Brain microvascular endothelial cell (primary cell): ENCODE measurements around the gene FBXW11.
A peak's percentile ranks its signal among the peaks of the same experiment; 100 is the strongest.

Source experiments
- DNase-seq: peaks from one replicate; pipeline ENCODE4 v3.0.0-alpha.2; 2020
- H3K27ac ChIP-seq: fragments of 250-450 bp; sonication (Bioruptor Pico); 2 replicates; pipeline ENCODE4 v1.5.1; 2020; ENCODE audit warnings: mild to moderate bottlenecking, moderate library complexity
- H3K27me3 ChIP-seq: fragments of 250-450 bp; sonication (Bioruptor Pico); replicated peaks from 2 replicates; pipeline ENCODE4 v1.5.1; 2020; ENCODE audit warnings: mild to moderate bottlenecking
- H3K36me3 ChIP-seq: fragments of 250-450 bp; sonication (Bioruptor Pico); replicated peaks from 2 replicates; pipeline ENCODE4 v1.5.1; 2020; ENCODE audit warnings: mild to moderate bottlenecking
- H3K4me3 ChIP-seq: 2 replicates; pipeline ENCODE4 v1.5.1; 2011; ENCODE audit warnings: low read depth, mild to moderate bottlenecking, control low read depth, low read length, moderate library complexity
- in situ Hi-C: cut with HindIII; loops from 2 replicates; pipeline ENCODE4 v1.10.0; 2017; ENCODE audit warnings: low sequenced_read_pairs, low pct_ligation_motif_present
- TF ChIP-seq, protein P1 (sequence below): IDR thresholded peaks from 2 replicates; pipeline ENCODE4 v1.5.1; 2011; ENCODE audit warnings: low read depth, mild to moderate bottlenecking, moderate library complexity, low read length, control low read depth, inconsistent platforms; ENCODE audit errors: missing control alignments

Gene FBXW11

DNA sequence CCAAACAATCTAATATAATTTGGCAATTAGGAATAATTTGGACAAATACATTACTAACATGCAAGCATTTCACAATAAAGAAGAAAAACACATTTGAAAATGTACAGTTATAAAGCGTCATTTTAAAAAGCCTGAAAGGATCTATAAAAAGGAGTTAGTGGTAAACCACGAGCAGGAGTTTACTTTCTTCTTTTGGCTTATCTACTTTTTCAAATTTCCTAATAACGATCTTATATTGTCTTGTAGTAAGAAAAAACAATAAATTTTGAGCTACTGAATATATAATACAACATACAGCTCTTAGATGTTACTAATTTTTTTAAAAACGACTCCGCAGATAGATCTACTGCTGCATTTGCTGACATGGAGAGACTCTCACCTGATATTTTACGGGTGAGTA, 141.0 kb downstream of the FBXW11 start:
- in situ Hi-C loops: loop anchor here (25.0 kb wide), 2 partner anchors 228 to 453 kb away; partner anchors contain the start of gene FGF18
- no peak overlapping the region for H3K27ac ChIP-seq
- TF ChIP-seq, protein P1, sequence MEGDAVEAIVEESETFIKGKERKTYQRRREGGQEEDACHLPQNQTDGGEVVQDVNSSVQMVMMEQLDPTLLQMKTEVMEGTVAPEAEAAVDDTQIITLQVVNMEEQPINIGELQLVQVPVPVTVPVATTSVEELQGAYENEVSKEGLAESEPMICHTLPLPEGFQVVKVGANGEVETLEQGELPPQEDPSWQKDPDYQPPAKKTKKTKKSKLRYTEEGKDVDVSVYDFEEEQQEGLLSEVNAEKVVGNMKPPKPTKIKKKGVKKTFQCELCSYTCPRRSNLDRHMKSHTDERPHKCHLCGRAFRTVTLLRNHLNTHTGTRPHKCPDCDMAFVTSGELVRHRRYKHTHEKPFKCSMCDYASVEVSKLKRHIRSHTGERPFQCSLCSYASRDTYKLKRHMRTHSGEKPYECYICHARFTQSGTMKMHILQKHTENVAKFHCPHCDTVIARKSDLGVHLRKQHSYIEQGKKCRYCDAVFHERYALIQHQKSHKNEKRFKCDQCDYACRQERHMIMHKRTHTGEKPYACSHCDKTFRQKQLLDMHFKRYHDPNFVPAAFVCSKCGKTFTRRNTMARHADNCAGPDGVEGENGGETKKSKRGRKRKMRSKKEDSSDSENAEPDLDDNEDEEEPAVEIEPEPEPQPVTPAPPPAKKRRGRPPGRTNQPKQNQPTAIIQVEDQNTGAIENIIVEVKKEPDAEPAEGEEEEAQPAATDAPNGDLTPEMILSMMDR: no peak
- DNase-seq: no peak
- no peaks in the 10 kb centered on the region for H3K27me3 ChIP-seq
- H3K36me3 ChIP-seq: peaks cover 3% of the 10 kb centered on the region
- H3K4me3 ChIP-seq: no peak overlapping the region

DNA sequence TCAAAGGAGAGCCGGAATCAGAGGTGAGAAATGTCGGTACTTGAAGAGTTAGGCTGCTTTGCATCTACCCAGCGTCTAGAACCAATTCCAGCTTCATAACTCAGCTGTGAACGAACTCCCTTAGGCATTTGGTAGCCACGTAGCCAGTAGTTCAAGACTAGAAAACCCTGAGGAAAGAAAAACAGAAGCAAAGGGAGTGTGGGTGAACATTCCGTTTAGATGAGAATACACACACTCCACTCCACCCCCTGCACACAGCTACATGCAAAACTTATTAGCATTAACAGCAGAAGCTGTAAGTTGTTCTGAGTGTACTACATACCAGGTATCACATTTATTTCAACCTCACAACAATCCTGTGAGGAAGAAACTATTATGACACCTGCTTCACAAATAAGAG, 142.5 kb downstream of the FBXW11 start:
- no peaks in the 10 kb centered on the region for H3K27me3 ChIP-seq
- no peak overlapping the region for H3K4me3 ChIP-seq
- H3K36me3 ChIP-seq: peaks cover 3% of the 10 kb centered on the region
- in situ Hi-C loops: loop anchor here (25.0 kb wide), 2 partner anchors 227 to 452 kb away; partner anchors contain the start of gene FGF18
- H3K27ac ChIP-seq: peak overlapping the region; percentile 79
- peak; percentile 89 for DNase-seq
- TF ChIP-seq, protein P1: no peak

DNA sequence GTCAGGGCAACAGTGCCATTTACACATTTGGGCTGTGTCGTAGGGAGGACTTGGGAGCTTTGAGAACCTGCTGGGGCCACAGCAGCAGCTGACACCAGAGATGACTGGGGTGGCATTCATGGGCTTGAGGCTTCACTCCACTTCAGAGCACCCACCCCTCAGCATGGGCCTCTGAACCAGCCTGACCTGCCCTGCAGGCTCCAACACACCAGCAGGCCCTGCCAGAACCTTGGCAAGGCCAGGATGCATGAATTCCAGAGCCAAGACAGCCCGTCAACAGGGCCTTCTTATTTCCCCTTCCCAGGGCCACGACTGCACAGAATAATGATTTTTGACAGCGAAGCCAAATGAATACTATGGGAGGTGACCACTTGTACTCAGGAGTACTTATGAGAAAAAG, 143.8 kb downstream of the FBXW11 start:
- in situ Hi-C loops: loop anchor here (25.0 kb wide), 2 partner anchors 225 to 450 kb away; partner anchors contain the start of gene FGF18
- H3K27ac ChIP-seq: no peak overlapping the region
- no peaks in the 10 kb centered on the region for H3K36me3 ChIP-seq

DNA sequence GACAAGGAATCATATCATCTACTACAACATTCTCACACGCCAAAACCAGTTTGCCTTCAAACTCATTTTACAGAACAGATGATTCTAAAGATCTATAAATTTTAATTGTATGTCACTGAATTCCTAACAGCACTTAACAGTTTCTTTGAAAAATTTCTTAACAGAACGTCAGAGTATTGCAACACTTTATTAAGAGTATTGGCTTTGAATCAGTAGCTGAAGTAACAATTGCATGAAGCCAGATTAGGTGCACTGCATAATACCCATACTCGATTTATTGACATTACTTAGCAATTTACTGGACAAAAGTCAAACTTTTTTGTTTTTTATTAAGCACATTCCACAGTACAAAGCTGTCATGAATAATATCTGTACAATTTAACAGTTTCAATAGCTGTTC, 145.1 kb downstream of the FBXW11 start:
- Histone ChIP-seq H3K36me3 (no peaks in the 10 kb centered on the region), H3K27me3 (no peaks in the 10 kb centered on the region), H3K4me3 (no peak overlapping the region), H3K27ac (no peak overlapping the region)
- DNase-seq: no peak
- in situ Hi-C loops: loop anchor here (25.0 kb wide), 2 partner anchors 224 to 449 kb away; partner anchors contain the start of gene FGF18
- TF ChIP-seq, protein P1: no peak

More for the DNA sequence above, 143.8 kb downstream of the FBXW11 start:
- no peak for DNase-seq
- H3K27me3 ChIP-seq: no peaks in the 10 kb centered on the region
- H3K4me3 ChIP-seq: no peak overlapping the region
- TF ChIP-seq, protein P1: no peak

DNA sequence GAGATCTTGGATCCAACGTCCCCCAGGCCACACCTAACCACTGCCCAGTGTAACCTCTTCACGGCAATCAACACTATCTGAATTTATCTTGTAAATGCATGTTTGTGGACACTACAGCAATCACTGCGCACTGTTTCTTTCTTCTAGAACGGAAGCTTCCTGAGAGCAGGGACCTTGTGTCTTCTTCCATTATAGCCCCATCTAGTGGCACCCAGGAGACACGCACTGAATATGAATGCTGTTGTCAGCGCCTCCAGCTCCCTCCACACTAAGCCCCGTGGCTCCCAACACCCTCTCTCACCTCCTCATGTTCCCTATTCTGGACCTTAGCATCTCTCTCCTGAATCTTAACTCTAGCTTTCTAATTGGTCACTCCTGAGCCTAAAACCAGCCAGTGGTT, 148.1 kb downstream of the FBXW11 start:
- no peaks in the 10 kb centered on the region for H3K27me3 ChIP-seq
- in situ Hi-C loops: loop anchor here (25.0 kb wide), 2 partner anchors 221 to 446 kb away; partner anchors contain the start of gene FGF18
- H3K27ac ChIP-seq: no peak overlapping the region
- no peak overlapping the region for H3K4me3 ChIP-seq
- no peak for DNase-seq
- no peaks in the 10 kb centered on the region for H3K36me3 ChIP-seq
- TF ChIP-seq, protein P1: peak; percentile 73

DNA sequence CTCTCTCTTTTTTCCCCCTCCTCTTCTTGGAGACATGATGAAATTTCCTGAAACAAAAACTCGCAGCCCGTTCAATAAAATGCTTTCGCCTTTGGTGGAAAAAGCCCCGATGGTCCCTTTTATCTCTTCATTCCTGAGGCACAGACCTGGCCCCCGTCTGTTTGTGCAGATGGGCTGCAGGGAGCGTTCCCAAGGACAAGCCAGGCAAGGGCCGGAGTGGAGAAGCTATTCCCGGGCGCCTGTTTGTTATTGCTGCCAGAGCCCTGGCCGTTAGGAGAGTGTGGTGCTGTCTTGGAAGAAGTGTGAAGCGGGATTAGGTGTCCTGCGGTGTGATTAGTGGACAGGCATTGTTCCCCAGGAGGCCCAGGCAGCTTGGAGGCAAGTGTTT, 149.0 kb downstream of the FBXW11 start:
- no peaks in the 10 kb centered on the region for H3K27me3 ChIP-seq
- no peak for DNase-seq
- TF ChIP-seq, protein P1: no peak
- no peaks in the 10 kb centered on the region for H3K36me3 ChIP-seq
- no peak overlapping the region for H3K27ac ChIP-seq
- in situ Hi-C loops: loop anchor here (25.0 kb wide), 2 partner anchors 220 to 445 kb away; partner anchors contain the start of gene FGF18
- no peak overlapping the region for H3K4me3 ChIP-seq
